Testis (tissue), 2 donors: ENCODE measurements around the gene KAT6B.

Experiments
- POLR2A ChIP-seq: fragments of 450-650 bp; IDR thresholded peaks from one replicate; pipeline ENCODE4 v1.6.1; 2017; ENCODE audit warnings: antibody characterized with exemption, mild to moderate bottlenecking, moderate library complexity
- TF ChIP-seq, protein P1 (sequence below), 3 experiments: fragments of 450-650 bp in 2 of 3; fragments of 200-600 bp in 1 of 3; sonication (generic) in 1 of 3; IDR thresholded peaks; one replicate each; pipeline ENCODE4 v1.5.1; 2016 to 2019; ENCODE audit warnings: antibody characterized with exemption in 3 of 3, mild to moderate bottlenecking in 2 of 3, moderate library complexity in 1 of 3

DNA sequence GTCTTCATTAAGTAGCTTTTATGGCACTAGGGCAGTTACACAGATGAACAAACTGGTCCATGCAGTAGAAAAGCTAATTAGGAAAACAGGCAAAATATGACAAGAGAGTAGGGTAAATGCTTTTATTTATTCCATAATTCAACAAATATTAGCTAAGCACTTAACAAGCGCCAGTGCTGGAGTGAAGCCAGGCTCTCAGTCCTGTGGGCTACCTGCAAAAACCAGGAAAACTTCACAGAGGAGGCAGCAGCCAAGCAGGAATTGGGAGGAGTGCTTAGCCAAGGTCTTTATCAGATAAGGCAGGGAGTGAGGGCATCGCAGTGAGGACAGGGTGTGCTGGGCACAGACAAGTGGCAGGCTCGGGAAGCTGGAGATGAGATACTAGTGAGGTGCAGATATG, 4.9 kb upstream of the KAT6B start:
- TF ChIP-seq, protein P1, sequence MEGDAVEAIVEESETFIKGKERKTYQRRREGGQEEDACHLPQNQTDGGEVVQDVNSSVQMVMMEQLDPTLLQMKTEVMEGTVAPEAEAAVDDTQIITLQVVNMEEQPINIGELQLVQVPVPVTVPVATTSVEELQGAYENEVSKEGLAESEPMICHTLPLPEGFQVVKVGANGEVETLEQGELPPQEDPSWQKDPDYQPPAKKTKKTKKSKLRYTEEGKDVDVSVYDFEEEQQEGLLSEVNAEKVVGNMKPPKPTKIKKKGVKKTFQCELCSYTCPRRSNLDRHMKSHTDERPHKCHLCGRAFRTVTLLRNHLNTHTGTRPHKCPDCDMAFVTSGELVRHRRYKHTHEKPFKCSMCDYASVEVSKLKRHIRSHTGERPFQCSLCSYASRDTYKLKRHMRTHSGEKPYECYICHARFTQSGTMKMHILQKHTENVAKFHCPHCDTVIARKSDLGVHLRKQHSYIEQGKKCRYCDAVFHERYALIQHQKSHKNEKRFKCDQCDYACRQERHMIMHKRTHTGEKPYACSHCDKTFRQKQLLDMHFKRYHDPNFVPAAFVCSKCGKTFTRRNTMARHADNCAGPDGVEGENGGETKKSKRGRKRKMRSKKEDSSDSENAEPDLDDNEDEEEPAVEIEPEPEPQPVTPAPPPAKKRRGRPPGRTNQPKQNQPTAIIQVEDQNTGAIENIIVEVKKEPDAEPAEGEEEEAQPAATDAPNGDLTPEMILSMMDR (IDR thresholded peaks at IDR 0.05) = no peak
- TF ChIP-seq POLR2A = no peak
